ENCODE results near the gene GHDC. TPM values are rescaled to one million over a fixed set of nuclear protein-coding genes. Genes with fewer than 3 reads are reported as not detected.

GHDC gene
- total RNA-seq, 4 donors from 2014 or later: 10.8 to 34.6 (median 32.2) TPM

- Histone ChIP-seq H3K36me3 (no peaks in the 10 kb centered on the region), H3K4me1 (peaks cover 3 to 25% (median 19%) of the 10 kb centered on the region in 4 donors), H3K4me3 (no peak overlapping the region), H3K27ac (no peak overlapping the region), H3K9me3 (no peaks in the 10 kb centered on the region), H3K27me3 (peaks cover 34% of the 10 kb centered on the region)
- 34% methylated on average over 14 of the region's 14 CpGs; no CpG with 5 or more reads in 1 of the 2 donors for WGBS, 2 donors (ENCODE audit: low coverage in 1 of 2)
- in situ Hi-C loops (cut with MboI; ENCODE audit: low pct_ligation_motif_present in 1 of 4, low pct_unique_long_range_greater_than_20kb in 1 of 4, low sequenced_read_pairs in 3 of 4) (no loop called here), intact Hi-C loops (cut with DNase I; ENCODE audit: low total_unique reads) (no loop called here)
- DNase-seq: no peak
- TF ChIP-seq EP300 (IDR thresholded peaks at IDR 0.05; ENCODE audit: low read depth) (no peak), POLR2A (IDR thresholded peaks at IDR 0.05) (no peak), POLR2AphosphoS5 (IDR thresholded peaks at IDR 0.05) (no peak)
- TF ChIP-seq, protein P1, sequence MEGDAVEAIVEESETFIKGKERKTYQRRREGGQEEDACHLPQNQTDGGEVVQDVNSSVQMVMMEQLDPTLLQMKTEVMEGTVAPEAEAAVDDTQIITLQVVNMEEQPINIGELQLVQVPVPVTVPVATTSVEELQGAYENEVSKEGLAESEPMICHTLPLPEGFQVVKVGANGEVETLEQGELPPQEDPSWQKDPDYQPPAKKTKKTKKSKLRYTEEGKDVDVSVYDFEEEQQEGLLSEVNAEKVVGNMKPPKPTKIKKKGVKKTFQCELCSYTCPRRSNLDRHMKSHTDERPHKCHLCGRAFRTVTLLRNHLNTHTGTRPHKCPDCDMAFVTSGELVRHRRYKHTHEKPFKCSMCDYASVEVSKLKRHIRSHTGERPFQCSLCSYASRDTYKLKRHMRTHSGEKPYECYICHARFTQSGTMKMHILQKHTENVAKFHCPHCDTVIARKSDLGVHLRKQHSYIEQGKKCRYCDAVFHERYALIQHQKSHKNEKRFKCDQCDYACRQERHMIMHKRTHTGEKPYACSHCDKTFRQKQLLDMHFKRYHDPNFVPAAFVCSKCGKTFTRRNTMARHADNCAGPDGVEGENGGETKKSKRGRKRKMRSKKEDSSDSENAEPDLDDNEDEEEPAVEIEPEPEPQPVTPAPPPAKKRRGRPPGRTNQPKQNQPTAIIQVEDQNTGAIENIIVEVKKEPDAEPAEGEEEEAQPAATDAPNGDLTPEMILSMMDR (IDR thresholded peaks at IDR 0.05): no peak
These were observed 15.5 kb downstream of the GHDC start for GRCh38 chr17:42178817-42179216.

- Histone ChIP-seq H3K4me1 (peaks cover 0 to 15% (median 14%) of the 10 kb centered on the region in 4 donors), H3K36me3 (no peaks in the 10 kb centered on the region), H3K4me3 (no peak overlapping the region), H3K9me3 (no peaks in the 10 kb centered on the region), H3K27me3 (peaks cover 34% of the 10 kb centered on the region), H3K27ac (no peak overlapping the region)
- no peak for DNase-seq
- intact Hi-C loops (cut with DNase I; ENCODE audit: low total_unique reads) (no loop called here), in situ Hi-C loops (cut with MboI; ENCODE audit: low pct_ligation_motif_present in 1 of 4, low pct_unique_long_range_greater_than_20kb in 1 of 4, low sequenced_read_pairs in 3 of 4) (no loop called here)
- 88% methylated on average over 2 of the region's 2 CpGs; no CpG with 5 or more reads in 1 of the 2 donors for WGBS, 2 donors (ENCODE audit: low coverage in 1 of 2)
- TF ChIP-seq EP300 (IDR thresholded peaks at IDR 0.05; ENCODE audit: low read depth) (no peak), POLR2AphosphoS5 (IDR thresholded peaks at IDR 0.05) (no peak), POLR2A (IDR thresholded peaks at IDR 0.05) (no peak)
- TF ChIP-seq, protein P1 (IDR thresholded peaks at IDR 0.05): no peak
These were observed 16.6 kb downstream of the GHDC start for GRCh38 chr17:42177684-42178083.

DNA sequence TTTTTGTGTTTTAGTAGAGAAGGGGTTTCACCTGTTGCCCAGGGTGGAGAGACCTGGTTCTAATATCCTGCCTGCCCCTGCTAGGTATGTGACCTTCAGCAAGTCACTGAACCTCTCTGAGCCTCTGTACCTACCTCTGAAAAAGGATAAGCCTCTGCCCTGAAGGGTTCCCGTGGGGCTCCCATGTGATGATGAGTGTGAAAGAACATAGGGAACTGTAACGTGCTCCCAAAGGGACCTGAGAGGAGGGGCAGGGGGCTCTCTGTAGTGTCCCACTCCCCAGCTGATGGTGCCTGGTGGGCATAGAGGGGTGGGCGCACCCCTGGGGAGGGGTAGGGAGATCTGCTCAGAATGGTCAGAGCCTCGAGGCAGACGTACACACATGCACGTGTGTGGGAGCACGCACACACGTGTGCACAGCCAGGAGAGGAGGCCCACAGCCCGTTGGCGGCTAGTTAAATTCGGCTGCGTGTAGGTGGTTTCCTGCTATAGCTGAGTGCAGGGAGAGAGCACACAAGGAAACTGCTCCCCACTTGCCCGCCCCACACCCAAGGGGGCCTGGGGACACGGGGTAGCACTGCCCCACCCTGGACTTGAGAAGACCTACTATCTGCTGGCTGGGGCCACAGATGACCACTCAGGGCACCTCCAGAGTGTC is 20.0 kb downstream of the GHDC start:
- Histone ChIP-seq H3K9me3 (no peaks in the 10 kb centered on the region), H3K4me3 (no peak overlapping the region), H3K27me3 (peaks cover 6% of the 10 kb centered on the region), H3K27ac (no peak overlapping the region), H3K36me3 (no peaks in the 10 kb centered on the region), H3K4me1 (no peaks in the 10 kb centered on the region)
- TF ChIP-seq, protein P1 (IDR thresholded peaks at IDR 0.05): no peak
- TF ChIP-seq EP300 (IDR thresholded peaks at IDR 0.05; ENCODE audit: low read depth): no peak
- no peak for TF ChIP-seq POLR2AphosphoS5 (IDR thresholded peaks at IDR 0.05)
- intact Hi-C loops (cut with DNase I; ENCODE audit: low total_unique reads): no loop called here
- WGBS, 2 donors (ENCODE audit: low coverage in 1 of 2): 62% methylated on average over 14 of the region's 14 CpGs; no CpG with 5 or more reads in 1 of the 2 donors
- no peak for DNase-seq
- in situ Hi-C loops (cut with MboI; ENCODE audit: low pct_ligation_motif_present in 1 of 4, low pct_unique_long_range_greater_than_20kb in 1 of 4, low sequenced_read_pairs in 3 of 4): no loop called here

GRCh38 chr17:42171831-42172230 is 22.5 kb downstream of the GHDC start:
- Histone ChIP-seq H3K4me3 (no peak overlapping the region), H3K4me1 (no peaks in the 10 kb centered on the region), H3K9me3 (no peaks in the 10 kb centered on the region), H3K27ac (no peak overlapping the region), H3K27me3 (no peaks in the 10 kb centered on the region), H3K36me3 (no peaks in the 10 kb centered on the region)
- WGBS, 2 donors (ENCODE audit: low coverage in 1 of 2): 62 to 68% methylated on average over 5 to 10 of the region's 11 CpGs
- DNase-seq: no peak
- intact Hi-C loops (cut with DNase I; ENCODE audit: low total_unique reads) (no loop called here), in situ Hi-C loops (cut with MboI; ENCODE audit: low pct_ligation_motif_present in 1 of 4, low pct_unique_long_range_greater_than_20kb in 1 of 4, low sequenced_read_pairs in 3 of 4) (no loop called here)
- TF ChIP-seq EP300 (IDR thresholded peaks at IDR 0.05; ENCODE audit: low read depth): no peak
- no peak for TF ChIP-seq POLR2A (IDR thresholded peaks at IDR 0.05)
- TF ChIP-seq, protein P1 (IDR thresholded peaks at IDR 0.05): no peak
- no peak for TF ChIP-seq POLR2AphosphoS5 (IDR thresholded peaks at IDR 0.05)

Data from transverse colon (tissue), 4 donors.